ENCODE results near the gene GLE1.

DNA sequence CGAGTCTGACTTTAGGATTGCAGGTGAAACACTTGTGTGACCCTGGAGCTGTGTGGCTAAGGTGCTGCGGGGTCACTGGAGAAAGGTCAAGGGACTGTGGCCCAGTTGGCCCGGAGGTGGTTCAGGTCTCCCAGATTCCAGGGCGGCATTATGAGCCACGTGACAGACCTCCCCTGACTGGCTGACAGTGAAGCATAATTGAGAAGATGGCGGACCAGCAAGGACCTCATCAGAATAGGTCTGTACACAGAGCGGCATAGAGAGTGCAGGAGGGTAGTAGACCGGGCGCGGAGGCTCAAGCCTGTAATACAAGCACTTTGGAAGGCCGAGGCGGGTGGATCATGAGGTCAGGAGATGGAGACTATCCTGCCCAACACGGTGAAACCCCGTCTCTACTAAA is 49.5 kb upstream of the GLE1 start:
- TF ChIP-seq, protein P1, sequence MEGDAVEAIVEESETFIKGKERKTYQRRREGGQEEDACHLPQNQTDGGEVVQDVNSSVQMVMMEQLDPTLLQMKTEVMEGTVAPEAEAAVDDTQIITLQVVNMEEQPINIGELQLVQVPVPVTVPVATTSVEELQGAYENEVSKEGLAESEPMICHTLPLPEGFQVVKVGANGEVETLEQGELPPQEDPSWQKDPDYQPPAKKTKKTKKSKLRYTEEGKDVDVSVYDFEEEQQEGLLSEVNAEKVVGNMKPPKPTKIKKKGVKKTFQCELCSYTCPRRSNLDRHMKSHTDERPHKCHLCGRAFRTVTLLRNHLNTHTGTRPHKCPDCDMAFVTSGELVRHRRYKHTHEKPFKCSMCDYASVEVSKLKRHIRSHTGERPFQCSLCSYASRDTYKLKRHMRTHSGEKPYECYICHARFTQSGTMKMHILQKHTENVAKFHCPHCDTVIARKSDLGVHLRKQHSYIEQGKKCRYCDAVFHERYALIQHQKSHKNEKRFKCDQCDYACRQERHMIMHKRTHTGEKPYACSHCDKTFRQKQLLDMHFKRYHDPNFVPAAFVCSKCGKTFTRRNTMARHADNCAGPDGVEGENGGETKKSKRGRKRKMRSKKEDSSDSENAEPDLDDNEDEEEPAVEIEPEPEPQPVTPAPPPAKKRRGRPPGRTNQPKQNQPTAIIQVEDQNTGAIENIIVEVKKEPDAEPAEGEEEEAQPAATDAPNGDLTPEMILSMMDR (IDR thresholded peaks at IDR 0.05 in 8 of 11, conservative IDR thresholded peaks at IDR 0.05 in 3 of 11): no peak
- no peak for TF ChIP-seq POLR2A (IDR thresholded peaks at IDR 0.05)
